HG02678 (cell line): ENCODE data around the gene MEIOB.
"Not testable (repeated sequence)": the region's sequence is repeated elsewhere in the genome, so short reads cannot be mapped to it uniquely, and the experiment has no call there.

Experiments used
- ATAC-seq: cut with Tn5 transposase; IDR thresholded peaks from one replicate; pipeline ENCODE4 v1.9.1; 2021; ENCODE audit warnings: mild to moderate bottlenecking, moderate library complexity; ENCODE audit not compliant: unreplicated experiment

MEIOB gene

DNA sequence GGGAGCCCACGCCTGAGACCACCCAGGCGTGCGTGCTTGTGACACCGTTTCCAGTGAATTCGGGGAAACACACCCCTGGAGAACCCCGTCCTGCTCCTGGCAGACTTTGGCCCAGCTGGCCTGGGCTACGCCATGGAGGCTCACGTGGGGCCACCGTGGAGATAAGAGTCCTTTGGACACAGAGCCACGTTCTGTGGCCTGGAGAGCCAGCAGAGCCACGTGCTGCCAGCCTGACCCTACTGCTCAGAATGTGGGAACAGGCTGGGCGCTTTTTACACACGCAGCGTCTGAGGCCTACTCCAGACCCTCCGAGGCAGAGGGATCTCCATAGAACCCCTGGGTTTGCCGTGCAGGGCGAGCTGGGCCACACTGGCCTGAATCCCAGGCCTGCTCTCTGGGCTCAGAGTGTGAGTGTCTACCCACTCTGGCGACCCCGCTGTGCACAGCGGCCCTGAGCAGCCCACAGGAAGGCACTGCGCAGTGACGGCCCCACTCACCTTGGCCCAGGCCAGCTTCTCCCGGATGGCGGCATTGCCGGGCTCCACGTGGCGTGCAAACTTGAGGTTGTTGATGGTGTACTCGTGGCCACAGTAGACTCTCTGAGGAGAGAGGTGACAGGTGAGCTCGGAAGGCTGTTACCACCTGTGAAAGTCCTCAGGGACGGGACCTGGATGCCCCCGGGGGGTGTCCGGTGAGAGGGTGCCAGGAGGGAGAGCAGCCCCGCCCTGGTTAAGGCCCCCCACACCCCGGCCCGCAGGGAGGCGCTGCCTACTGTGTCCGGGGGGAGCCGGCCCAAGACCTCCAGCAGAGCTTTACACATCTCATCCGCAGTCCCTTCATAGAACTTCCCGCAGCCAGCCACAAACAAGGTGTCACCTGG lies 55.3 kb downstream of the MEIOB start:
- ATAC-seq: no peak

DNA sequence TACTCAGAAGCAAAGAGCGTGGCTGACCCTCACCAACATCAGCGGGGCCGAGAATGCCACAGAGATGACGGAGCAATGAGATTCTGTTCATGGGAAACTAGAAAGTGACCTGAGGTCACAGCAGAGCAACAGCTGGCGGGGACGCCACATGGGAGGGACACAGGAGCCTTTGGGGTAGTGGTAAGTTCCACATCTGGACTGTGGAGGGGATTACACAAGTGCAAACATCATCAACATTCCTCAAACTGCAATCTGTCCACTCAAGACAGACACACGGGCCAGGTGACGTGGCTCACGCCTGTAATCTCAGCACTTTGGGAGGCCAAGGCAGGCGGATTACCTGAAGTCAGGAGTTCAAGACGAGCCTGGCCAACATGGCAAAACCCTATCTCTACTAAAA lies 56.5 kb downstream of the MEIOB start:
- no peak for ATAC-seq

DNA sequence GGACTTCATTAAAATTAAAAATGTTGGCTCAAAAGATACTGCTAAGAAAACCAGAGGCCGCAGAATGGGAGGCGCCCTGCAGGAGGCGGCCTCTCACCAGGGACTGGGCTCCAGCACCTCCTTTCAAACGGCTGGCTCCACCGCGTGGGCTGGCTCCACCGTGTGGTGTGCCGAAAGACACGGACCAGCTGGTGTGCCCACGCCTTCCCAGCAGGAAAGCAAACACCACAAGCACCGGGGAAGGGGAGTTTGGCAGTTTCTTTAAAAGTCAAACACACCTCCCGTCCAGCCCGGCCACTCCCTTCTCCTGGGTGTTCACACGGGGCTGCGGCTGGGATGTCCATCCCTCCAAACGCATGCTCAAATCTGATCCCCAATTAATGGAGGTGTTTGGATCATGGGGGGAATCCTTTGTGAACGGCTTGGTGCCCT lies 59.2 kb downstream of the MEIOB start:
- no peak for ATAC-seq

DNA sequence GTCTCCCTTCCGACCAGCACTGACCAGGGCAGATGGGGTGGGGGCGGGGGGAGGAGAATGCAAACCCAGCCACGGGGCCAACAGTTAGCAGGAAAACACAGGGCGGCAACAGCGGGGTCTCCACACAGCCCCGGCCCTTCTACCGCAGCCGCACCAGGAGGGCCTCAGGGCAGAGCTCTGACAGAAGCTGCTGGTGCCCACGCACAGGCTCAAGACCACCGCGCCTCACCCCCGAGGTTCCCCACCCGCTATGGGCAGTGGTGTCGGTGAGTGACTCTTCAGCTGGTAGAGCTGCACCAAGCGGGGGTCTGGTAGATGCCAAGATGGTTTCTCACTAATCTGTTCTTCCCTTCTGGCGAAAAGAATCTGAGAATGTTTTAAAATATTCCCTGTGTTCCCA lies 61.4 kb downstream of the MEIOB start:
- ATAC-seq: no peak

DNA sequence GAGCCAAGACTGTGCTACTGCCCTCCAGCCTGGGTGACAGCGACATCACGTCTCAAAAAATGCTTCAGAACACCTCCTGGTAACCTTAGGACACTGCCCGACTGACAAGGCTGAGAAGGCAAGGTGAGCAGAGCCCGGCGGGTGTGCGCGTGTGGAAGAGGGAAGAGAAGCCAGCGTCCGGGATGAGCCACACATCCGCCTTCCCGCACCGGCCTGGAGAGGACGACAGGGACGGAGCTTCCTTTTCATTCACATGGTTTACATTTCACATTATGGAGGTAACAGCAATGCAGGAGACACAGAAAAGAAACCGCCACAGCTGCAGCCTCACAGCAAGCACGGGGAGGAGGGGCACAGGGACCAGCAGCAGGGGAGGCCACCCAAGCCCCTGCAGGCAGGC lies 61.9 kb downstream of the MEIOB start:
- no peak for ATAC-seq

DNA sequence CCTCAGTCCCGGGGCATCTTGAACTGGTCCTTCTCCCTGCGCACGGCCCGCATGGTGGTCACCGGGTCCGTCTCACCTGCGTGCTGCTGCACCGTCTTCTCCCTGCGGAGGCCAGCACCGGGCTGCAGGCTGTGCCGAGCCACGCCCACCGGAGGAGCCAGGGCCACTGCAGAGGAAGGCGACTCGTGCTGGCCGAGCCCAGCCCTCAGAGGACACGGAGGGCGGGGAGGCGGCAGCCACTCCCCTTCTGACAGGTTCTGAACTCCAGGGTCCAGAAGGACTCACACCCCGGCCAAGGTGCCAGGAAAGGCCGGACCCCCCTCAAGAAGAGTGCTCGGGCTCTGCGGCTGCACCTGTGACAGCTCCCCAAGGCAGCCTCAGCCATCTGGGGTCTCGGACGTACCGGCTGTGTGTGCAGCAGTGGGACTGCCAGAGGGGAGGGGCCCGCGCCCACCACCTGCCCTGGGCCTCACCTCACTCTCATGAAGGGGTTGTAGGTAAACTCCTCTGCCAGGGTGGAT lies 62.6 kb downstream of the MEIOB start:
- ATAC-seq: no peak

DNA sequence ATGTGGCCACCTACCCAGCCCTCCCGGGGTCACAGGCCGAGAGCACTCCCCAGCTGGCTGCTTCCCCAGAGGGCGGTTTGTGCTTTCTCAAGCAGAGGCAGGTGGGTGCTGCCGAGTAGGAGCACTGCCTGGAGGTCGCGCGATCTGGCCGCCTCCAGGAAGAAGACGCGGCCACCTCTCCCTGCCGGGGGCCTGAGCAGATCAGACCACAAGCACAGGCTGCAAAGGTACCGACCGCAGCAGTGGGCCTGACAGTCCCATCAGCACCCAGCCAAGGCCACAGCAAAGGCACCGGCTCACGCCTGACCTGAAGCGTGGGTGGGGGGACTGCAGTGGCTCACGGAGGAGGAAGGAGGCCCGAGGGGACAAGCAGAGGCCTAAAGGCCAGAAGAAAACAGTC lies 63.3 kb downstream of the MEIOB start:
- no peak for ATAC-seq

DNA sequence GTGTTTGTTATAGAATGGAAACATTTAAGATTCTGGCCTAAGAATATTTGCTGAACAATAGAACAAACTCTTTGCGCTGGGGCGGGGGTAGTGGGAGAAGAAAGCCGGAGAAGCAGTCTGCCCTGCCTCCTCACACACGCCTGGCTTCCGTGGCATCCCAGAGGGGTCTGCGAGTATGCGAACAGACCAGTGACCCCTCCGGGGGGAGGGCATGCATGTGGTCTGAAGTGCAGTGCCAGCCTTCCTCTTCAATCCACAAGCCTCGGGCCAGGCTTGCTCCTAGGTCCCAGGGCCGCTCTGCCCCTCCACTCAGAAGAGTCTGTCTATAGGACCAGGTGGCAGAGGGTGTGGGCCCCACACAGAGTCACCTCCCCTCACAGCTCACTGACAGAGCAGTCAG lies 64.3 kb downstream of the MEIOB start:
- ATAC-seq: no peak

DNA sequence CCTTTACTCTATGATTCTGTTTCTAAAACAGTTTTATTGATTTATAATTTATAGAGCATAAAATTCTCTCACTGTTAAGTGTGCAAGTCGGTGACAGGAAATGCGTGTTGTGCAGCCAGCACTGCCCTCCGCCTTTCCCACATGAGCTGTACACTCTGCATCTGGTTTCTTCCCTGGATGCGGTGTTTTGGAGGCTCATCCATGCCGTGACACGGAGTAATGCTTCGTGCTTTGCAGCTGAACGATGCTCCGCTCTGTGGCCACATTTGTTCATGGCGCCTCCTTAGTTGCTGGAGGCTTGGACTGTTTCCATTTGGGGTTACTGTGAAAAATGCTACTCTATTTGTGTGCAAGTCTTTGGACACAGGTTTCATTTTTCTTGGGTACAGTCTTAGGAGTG lies 71.3 kb downstream of the MEIOB start:
- no peak for ATAC-seq

DNA sequence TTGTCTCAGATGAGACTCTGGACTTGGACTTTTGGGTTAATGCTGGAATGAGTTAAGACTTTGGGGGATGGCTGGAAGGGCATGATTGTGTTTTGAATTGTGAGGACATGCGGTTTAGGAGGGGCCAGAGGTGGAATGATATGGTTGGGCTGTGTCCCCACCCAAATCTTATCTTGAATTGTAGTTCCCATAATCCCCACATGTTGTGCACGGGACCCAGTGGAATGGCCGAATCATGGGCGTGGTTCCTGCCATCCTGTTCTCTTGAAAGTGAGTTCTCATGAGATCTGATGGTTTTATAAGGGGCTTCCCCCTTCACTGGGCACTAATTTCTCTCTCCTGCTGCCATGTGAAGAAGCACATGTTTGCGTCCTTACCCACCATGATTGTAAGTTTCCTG lies 72.7 kb downstream of the MEIOB start:
- ATAC-seq: not testable (repeated sequence)

DNA sequence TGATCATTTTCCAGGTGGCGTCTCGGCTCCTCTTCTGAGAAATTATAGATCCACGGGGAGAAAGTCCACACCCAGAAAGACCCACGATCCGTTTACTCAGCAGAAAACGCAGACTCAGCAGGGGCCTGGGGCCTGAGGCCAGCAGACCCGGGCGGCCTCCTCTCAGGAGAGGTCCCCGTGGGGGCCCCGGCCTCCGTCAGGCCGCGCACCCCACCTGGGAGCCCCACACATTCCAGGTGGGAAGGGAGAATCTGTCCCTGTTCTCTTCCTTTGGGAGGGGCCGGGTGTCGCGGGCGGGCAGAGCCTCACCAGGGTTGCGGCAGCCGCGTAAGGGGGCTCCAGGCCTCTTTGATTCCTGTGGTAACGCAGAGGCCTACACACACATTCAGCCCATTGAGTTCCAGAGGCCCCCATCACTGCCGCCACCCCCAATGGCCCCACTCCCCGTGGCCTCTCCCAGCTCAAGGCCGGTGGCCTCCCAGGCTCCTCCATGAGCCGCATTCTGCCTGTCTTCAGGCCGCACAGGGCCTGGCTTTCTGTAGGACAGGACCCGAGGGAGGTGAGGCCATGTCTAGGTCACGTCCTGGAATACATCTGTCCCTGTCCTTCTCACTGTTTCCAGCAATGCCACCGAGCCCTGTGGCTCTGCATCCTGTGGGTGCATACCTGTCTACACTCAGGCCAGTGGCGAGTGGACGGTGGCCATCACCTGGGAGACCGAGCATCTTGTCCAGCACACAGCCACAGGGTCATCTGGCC lies 76.9 kb downstream of the MEIOB start:
- ATAC-seq: no peak

DNA sequence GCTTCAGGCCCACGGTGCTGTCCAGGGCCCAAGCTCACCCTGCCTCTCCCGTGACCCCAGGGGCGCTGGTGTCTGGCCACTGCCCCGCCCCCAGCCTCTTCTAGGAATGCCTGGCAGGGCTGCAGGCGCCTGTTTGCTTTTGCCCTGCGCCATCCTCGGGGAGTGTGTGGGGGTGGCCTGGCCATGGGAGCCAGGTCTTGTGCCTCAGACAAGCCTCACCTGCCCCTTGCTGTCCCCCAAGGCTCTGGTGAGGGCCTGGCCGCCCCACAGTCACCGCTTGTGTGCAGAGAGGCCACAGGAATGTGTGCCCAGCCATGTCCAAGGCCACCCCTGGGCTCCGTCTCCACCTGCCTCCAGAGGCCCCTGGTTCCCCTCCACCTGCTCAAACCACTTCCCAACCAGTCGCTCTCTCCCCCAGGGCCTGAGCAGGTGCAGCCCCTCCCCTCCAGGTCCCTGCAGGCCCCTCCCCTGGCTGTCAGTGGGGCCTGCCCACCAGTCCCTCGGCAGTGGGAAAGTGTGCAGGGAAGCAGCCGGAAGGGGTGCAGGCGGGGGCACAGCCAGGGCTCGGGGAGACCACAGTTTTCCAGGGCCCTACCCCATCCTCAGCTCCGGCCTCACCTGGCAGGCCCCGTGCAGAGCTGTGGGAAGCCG lies 77.6 kb downstream of the MEIOB start:
- no peak for ATAC-seq

DNA sequence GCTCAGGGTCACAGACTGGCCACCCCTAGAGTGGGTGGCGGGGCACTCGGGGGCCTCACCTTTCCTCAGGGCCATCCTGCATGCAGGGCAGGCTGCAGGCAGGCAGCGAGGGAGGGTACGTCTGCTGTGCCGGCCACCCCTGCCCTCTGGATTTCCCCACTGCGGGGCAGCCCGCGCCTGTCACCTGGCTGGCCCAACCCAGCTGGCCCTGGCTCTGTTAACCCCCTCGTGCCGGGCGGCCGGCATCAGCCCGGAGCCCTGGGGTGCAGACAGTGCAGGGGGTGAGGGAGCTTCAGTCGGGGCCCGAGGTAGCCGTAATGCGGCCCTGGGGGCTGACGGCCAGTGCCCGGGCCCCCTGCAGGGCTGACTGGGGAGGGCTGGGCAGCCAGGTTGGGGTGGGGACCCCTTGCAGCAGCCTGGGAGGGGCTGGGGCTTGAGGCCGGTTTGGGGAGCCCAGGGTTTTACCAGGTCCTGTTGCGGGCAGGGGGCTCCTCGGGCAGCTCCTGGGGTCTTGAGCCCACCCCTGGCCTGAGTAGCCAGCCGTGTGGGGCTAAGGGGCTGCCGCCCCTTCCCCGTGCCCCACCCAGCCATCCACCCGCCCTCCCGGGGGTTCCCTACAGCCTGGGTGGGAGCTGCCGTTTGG lies 78.3 kb downstream of the MEIOB start, which contains the start of gene IGFALS:
Gene IGFALS, minus strand, starts transcription at position 128 of the 643 bp plus-strand sequence. Its CDS starts 53 bp downstream, at position 75.
- no peak for ATAC-seq

DNA sequence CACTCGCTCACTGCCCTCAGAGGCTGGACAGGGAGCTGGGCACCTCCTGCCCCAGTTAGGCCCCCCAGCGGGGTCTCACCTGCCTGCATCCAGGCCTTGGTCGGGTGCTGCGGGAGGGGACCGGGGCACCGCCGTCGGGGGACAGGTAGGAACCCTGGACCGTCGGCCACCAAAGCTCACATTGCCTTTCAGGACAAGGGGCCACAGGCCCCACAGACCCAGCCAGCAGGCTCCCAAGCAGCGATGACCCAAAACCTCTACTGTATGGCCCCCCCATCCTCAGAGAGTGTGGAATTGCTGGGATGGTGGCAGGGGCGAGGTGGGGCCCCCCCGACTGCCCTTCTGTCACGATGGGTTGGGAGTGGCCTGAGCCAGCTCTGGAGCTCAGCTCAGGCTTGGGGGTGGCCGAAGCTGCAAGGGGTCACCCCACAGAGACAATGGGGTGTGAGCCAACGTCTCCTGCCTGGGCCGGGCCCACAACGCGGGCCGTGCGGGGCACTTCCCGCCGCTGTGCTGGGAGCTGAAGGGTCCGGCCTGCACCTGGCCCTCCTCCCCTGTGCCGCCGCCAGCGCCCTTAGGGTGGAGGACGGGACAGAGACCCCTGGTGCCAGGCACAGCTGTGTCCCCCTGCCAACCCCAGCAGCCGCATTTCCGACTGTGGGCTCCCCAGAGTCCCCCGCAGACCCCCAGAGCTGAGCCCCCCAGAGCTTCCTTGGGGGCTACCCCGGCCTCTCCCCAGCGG lies 79.0 kb downstream of the MEIOB start:
- no peak for ATAC-seq

DNA sequence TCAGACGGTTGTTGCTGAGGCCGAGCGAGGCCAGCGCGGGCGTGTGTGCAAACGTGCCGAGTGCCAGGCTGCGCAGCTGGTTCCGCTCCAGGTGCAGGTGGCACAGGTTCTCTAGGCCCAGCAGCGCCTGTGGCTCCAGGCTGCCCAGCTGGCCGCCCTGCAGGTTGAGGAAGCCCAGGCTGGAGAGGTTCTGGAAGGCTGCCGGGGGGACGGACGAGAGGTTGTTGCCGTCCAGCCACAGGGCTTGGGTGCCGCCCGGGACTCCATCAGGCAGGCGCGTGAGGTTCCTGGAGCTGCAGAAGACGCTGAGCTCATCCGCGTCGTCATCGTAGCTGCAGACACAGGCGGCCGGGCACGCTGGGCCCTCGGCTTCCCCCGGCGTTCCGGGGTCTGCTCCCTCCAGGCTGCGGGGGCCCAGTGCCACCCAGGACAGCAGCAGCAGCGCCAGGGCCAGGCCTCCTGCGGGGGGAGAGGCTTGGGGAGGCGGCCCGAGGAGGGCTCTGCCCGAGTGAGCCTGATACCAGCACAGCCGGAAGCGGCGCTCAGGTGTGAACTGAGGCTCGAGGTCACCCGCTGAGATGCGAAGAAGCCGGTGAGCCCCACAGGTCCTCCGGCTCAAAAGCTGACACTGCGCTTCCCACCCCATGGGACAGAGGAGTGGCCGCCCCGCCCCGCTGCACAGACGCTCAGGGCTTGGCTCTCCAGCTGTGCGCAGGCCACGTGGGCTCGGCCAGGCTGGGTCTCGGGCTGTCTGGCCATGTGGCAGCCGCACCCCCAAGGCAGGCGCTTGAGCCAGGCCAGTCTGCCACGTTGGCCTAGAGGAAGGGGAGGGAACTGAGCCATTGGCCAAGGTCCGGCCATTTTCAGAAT lies 79.8 kb downstream of the MEIOB start:
- no peak for ATAC-seq

DNA sequence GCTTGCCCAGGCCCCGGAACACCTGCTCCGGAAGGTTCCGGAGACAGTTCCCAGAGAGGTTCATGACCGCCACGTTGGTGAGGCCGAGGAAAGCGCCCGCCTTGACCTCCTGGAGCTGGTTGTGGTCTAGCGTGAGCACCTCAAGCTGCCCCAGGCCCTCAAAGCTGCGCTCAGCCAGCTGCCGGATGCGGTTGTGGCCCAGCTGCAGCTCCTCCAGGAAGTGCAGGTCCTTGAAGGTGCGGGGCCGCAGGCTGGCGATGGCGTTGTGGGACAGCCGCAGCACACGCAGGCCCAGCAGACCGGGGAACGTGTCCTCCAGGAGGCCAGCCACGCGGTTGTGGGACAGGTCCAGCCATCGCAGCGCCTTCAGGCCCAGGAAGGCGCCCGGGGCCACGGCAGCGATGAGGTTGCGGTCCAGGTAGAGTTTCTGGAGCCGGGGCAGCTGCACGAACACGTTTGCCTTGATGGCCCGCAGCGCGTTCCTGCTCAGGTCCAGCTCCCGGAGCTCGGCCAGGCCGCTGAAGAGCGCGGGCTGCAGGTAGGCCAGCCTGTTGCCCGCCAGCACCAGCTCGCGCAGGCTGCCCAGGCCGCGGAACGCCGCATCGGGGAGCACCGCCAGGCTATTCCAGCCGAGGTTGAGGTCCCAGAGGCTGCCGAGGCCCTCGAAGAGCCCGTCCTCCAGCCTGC lies 80.6 kb downstream of the MEIOB start:
- no peak for ATAC-seq

DNA sequence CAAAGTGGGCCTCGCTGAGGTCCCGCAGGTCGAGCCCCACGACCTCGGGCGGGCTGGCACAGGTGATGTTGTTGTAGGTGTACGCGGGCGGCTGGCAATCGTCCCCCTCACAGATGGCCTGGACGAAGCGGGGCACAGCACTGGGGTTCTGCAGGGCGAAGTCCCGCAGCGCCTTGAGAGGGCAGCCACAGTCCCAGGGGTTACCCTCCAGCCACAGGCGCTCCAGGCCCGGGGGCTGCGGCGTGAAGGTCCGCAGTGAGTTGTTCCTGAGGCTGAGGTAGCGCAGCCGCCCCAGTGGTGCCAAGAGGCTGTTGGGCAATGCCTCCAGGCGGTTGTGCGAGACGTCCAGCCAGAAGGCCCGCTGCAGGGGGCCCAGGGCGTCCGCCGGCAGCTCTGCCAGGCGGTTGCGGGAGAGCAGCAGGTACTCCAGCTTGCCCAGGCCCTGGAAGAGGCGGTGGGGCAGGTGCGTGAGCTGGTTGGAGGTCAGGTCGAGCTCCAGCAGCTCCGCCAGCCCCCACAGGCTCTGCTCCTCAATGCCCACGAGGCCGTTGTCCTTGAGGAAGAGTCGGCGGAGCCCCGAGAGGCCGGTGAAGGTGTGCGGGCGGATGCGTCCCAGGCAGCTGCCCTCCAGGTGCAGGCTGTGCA lies 81.2 kb downstream of the MEIOB start:
- ATAC-seq: no peak

DNA sequence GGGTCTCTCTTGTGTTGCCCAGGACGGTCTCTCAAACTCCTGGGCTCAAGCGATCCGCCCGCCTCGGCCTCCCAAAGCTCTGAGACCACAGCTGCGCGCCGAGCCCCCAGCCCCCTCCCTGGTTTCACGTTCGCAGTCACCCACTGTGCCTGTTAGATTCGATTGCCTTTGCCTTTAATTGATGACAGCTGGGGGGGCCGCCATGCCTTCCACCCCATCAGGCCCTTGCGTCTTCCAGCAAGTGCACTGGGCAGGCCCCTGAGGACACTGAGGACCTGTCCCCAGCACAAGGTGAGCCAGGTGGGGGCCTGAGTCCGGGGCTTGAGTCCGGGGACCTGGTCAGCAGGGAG lies 81.7 kb downstream of the MEIOB start:
- no peak for ATAC-seq
